ENCODE results near the gene ICA1.
A peak's percentile ranks its signal among the peaks of the same experiment; 100 is the strongest.

ICA1 gene

DNA sequence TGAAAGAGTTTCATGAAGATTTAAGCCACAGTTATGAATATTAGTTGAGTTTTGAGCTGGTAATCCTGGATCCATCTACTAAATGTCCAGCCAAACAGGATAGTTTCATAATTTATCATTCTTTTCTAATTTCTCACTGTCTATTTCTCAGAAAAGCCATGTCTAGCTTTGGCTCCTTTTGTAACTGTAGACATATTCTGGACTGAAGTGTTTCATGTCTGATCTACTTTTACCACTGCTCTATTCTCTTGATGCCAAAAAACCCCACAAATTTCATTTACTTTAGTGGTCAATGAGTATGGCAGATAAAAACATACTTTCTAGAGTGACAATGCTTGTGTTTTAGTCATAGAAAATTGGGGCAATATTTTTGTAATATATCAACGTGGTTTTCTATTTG is 61.2 kb downstream of the ICA1 start:
- DNase-seq (ENCODE audit: low read depth, low spot score) = no peak
- POLR2A ChIA-PET = no interaction called here
- TF ChIP-seq, protein P1, sequence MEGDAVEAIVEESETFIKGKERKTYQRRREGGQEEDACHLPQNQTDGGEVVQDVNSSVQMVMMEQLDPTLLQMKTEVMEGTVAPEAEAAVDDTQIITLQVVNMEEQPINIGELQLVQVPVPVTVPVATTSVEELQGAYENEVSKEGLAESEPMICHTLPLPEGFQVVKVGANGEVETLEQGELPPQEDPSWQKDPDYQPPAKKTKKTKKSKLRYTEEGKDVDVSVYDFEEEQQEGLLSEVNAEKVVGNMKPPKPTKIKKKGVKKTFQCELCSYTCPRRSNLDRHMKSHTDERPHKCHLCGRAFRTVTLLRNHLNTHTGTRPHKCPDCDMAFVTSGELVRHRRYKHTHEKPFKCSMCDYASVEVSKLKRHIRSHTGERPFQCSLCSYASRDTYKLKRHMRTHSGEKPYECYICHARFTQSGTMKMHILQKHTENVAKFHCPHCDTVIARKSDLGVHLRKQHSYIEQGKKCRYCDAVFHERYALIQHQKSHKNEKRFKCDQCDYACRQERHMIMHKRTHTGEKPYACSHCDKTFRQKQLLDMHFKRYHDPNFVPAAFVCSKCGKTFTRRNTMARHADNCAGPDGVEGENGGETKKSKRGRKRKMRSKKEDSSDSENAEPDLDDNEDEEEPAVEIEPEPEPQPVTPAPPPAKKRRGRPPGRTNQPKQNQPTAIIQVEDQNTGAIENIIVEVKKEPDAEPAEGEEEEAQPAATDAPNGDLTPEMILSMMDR (IDR thresholded peaks at IDR 0.05; ENCODE audit: insufficient read depth, low read length, missing control alignments) = no peak
- CTCF ChIA-PET = interaction anchor here (0.8 kb wide), 1 partner anchor 10 kb away, joined by 4 read pairs; no protein-coding TSS in a partner anchor
- H3K4me3 ChIP-seq (ENCODE audit: low read depth, low read length) = no peak overlapping the region

DNA sequence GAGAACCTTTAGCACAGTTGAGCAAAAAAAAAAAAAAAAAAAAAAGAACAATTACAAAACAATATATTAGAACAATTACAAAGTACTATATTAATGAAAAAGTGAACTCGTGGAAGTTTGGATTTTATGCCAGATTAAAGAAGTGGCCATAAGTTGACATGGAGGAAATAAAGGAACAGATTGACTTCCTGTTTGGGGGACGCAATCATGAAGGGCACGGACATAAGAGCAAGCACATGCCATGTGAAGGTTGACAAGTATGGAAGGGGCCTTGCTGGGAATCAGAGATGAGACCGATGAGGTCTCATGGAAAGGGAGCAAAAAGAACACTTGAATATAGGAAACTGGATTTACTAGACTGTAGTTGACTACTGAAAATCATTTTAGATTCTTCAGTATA is 61.7 kb downstream of the ICA1 start:
- ChIA-PET POLR2A (no interaction called here), CTCF (no interaction called here)
- no peak overlapping the region for H3K4me3 ChIP-seq (ENCODE audit: low read depth, low read length)
- DNase-seq (ENCODE audit: low read depth, low spot score) = no peak
- TF ChIP-seq, protein P1 (IDR thresholded peaks at IDR 0.05; ENCODE audit: insufficient read depth, low read length, missing control alignments) = no peak

DNA sequence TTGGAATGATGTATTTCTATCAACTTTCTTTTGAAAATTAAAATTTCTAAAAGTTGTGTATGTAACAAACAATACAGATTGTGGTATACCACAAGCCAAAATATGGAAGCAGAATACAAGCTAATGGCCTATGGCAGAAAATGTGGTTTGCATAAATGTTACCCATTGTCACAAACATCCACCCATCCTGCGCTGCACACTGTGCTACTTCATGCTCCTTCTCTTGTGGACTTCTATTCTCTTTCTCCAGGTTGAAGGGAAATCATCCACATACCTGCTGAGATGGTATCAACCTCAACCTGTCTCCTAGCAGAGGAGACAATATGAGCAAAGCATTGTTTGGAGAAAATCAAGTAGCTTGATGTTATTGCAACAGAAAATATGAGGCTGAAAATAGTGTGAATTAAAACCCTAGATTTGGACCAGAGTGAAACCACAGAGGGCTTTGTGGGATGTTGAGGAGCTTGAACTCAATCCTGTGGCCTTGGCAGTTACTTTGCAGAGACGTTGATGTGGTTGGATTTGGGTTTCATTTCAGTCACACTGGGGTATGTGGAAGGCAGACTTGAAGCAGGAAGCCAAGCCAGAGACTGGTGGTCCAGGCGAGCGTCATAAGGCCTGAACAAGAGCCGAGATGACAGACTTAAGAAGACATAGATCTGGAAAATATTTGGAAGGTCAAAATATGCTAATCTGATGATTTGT is 63.8 kb downstream of the ICA1 start:
- ChIA-PET POLR2A (no interaction called here), CTCF (interaction anchor here (0.6 to 1.8 kb wide), 3 partner anchors 9 to 328 kb away, joined by 3 to 4 read pairs (median 3); no protein-coding TSS in a partner anchor)
- TF ChIP-seq, protein P1 (IDR thresholded peaks at IDR 0.05; ENCODE audit: insufficient read depth, low read length, missing control alignments) = no peak
- no peak overlapping the region for H3K4me3 ChIP-seq (ENCODE audit: low read depth, low read length)
- DNase-seq (ENCODE audit: low read depth, low spot score) = no peak

GRCh38 chr7:8192897-8193296 is 69.1 kb downstream of the ICA1 start:
- CTCF ChIA-PET = interaction anchor here (0.9 to 1.3 kb wide), 5 partner anchors 9 to 598 kb away, joined by 3 to 6 read pairs (median 3); no protein-coding TSS in a partner anchor
- POLR2A ChIA-PET = no interaction called here
- TF ChIP-seq, protein P1 (IDR thresholded peaks at IDR 0.05; ENCODE audit: insufficient read depth, low read length, missing control alignments) = no peak
- H3K4me3 ChIP-seq (ENCODE audit: low read depth, low read length) = no peak overlapping the region
- no peak for DNase-seq (ENCODE audit: low read depth, low spot score)

GRCh38 chr7:8190119-8190895 is 71.7 kb downstream of the ICA1 start:
- CTCF ChIA-PET = interaction anchor here (0.6 to 3.6 kb wide), 32 partner anchors 8 to 766 kb away, joined by 3 to 25 read pairs (median 4); partner anchors contain the start of gene UMAD1
- POLR2A ChIA-PET = interaction anchor here (1.5 kb wide), 1 partner anchor 550 kb away, joined by 3 read pairs; the partner anchor contains the start of gene UMAD1
- DNase-seq (ENCODE audit: low read depth, low spot score) = no peak
- no peak overlapping the region for H3K4me3 ChIP-seq (ENCODE audit: low read depth, low read length)
- TF ChIP-seq, protein P1 (IDR thresholded peaks at IDR 0.05; ENCODE audit: insufficient read depth, low read length, missing control alignments) = peak; percentile 53

- CTCF ChIA-PET = interaction anchor here (0.6 to 3.6 kb wide), 22 partner anchors 8 to 765 kb away, joined by 3 to 25 read pairs (median 4); partner anchors contain the start of gene UMAD1
- TF ChIP-seq, protein P1 (IDR thresholded peaks at IDR 0.05; ENCODE audit: insufficient read depth, low read length, missing control alignments) = no peak
- DNase-seq (ENCODE audit: low read depth, low spot score) = no peak
- POLR2A ChIA-PET = interaction anchor here (1.5 kb wide), 1 partner anchor 549 kb away, joined by 3 read pairs; the partner anchor contains the start of gene UMAD1
- H3K4me3 ChIP-seq (ENCODE audit: low read depth, low read length) = no peak overlapping the region
Observed at GRCh38 chr7:8189625-8190024, 72.3 kb downstream of the ICA1 start.
